Dedifferentiated amniotic fluid mesenchymal stem cell (primary cell): ENCODE data around the gene SRGN.
"Not testable (repeated sequence)": the region's sequence is repeated elsewhere in the genome, so short reads cannot be mapped to it uniquely, and the experiment has no call there.

ENCODE experiments used
- DNase-seq: peaks from one replicate; pipeline ENCODE4 v3.0.0-alpha.2; 2016; ENCODE audit errors: extremely low spot score

SRGN gene

DNA sequence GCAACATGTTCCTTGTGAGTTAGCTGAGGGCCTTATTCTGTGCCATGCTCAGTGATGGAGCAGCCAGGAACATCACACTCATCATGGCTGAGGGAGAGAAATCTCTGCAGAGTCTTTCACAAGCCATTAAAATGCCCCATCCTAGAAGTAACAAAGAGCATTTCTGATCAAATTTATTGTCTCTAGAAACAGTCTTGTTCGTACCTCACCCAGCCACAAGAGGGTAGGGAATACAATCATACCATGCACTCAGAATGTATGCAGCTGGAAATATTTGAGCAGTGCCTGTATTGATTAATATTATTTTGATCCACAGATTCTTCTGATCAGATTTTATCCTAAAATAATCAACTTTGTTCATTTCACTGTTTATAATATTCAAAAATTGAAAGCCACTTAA, 53.4 kb downstream of the SRGN start:
- DNase-seq: no peak

- DNase-seq: not testable (repeated sequence)
Measured at GRCh38 chr10:69142074-69142473, 54.2 kb downstream of the SRGN start.

GRCh38 chr10:69142983-69143382, 55.1 kb downstream of the SRGN start:
- no peak for DNase-seq

- DNase-seq: no peak
Measured at GRCh38 chr10:69145329-69145728, 57.4 kb downstream of the SRGN start.

- no peak for DNase-seq
Measured at GRCh38 chr10:69145864-69146263, 58.0 kb downstream of the SRGN start.

DNA sequence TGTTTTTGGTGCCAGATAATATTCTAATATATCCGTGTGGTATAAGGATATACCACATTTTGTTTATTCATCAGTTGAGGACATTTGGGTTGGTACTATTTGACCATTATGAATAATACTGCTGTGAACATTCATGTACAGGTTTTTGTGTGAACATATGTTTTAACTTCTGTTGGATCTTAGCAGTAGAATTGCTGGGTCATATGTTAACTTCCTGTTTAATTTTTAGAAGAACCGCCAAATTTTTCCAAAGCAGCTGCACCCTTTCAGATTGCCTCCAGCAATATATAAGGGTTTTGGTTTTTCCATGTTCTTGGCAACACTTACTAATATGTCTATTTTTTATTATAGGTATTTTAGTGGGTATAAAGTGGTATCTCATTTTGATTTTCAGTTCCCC, 58.9 kb downstream of the SRGN start:
- DNase-seq: no peak

- DNase-seq: no peak
Measured at GRCh38 chr10:69151984-69152383, 64.1 kb downstream of the SRGN start.

- no peak for DNase-seq
Measured at GRCh38 chr10:69153227-69153626, 65.3 kb downstream of the SRGN start.
